GM12878 (cell line): ENCODE results near the gene EME2. TPM values are rescaled to one million over a fixed set of nuclear protein-coding genes. Genes with fewer than 3 reads are reported as not detected.

Source experiments
- ATAC-seq: fragments of 200-7000 bp; cut with Tn5 transposase; 3 replicates; pipeline ENCODE4 v1.9.1; 2020; ENCODE audit warnings: mild to moderate bottlenecking, moderate library complexity
- BruUV-seq: library from RNA; stranded (reverse); fragments of 400-500 nt; replicated peaks from 2 replicates; lab custom pipeline; 2021; lab: Mats Ljungman, UMichigan
- CTCF ChIA-PET: fragments of 300-600 bp; sonication (Branson Sonifier 250); formaldehyde crosslinking; extraction: SDS; loops from one replicate; lab custom pipeline; 2021; ENCODE audit warnings: inconsistent platforms; lab: Yijun Ruan, JAX
- POLR2A ChIA-PET: fragments of 350-600 bp; formaldehyde crosslinking; extraction: SDS; loops from one replicate; lab custom pipeline; 2021; ENCODE audit warnings: inconsistent platforms; lab: Charles Lee
- RAD21 ChIA-PET: fragments of 300-600 bp; sonication (Branson Sonifier 250); formaldehyde crosslinking; loops from one replicate; lab custom pipeline; 2023; ENCODE audit warnings: antibody characterized with exemption; ENCODE audit not compliant: unreplicated experiment; lab: Charles Lee
- SMC1A ChIA-PET: fragments of 300-600 bp; sonication (Branson Sonifier 250); formaldehyde crosslinking; loops from one replicate; lab custom pipeline; 2023; ENCODE audit not compliant: unreplicated experiment, uncharacterized antibody; lab: Charles Lee
- DNase-seq: peaks from one replicate; pipeline ENCODE4 v3.0.0-alpha.2; 2011; ENCODE audit warnings: low read depth, low spot score
- FAIRE-seq: peaks from 3 replicates; lab custom pipeline; 2011; peaks lifted over from hg19 to GRCh38; lab: Jason Lieb, UNC
- H2AFZ ChIP-seq: 2 replicates; pipeline ENCODE4 v1.6.0; 2011; ENCODE audit warnings: low read depth, low read length, control low read depth; ENCODE audit not compliant: control insufficient read depth
- H3K27ac ChIP-seq: 2 replicates; pipeline ENCODE4 v1.5.1; 2011; ENCODE audit warnings: control low read depth; ENCODE audit not compliant: control insufficient read depth, insufficient read depth
- H3K27me3 ChIP-seq, 2 experiments: replicated peaks in 1 of 2; 2 replicates each; pipeline versions ENCODE4 v1.6.0 to v1.6.1; 2011; ENCODE audit warnings: low read length in 1 of 2; ENCODE audit not compliant: control insufficient read depth in 2 of 2, insufficient read depth in 2 of 2
- H3K36me3 ChIP-seq, 2 experiments: 2 replicates each; pipeline ENCODE4 v1.5.1; 2011; ENCODE audit warnings: low read length in 1 of 2; ENCODE audit not compliant: control insufficient read depth in 2 of 2, insufficient read depth in 2 of 2
- H3K4me1 ChIP-seq: 2 replicates; pipeline ENCODE4 v1.6.1; 2011; ENCODE audit warnings: mild to moderate bottlenecking, low read length, moderate library complexity, mixed read lengths; ENCODE audit not compliant: control insufficient read depth, insufficient read depth
- H3K4me2 ChIP-seq: 2 replicates; pipeline ENCODE4 v1.6.0; 2011; ENCODE audit warnings: control low read depth; ENCODE audit not compliant: control insufficient read depth, insufficient read depth
- H3K4me3 ChIP-seq: fragments of 200-600 bp; sonication (generic); 2 replicates; pipeline ENCODE4 v1.5.1; 2016
- H3K79me2 ChIP-seq: 2 replicates; pipeline ENCODE4 v1.6.0; 2011; ENCODE audit warnings: low read length; ENCODE audit not compliant: control insufficient read depth, insufficient read depth
- H3K9ac ChIP-seq: 2 replicates; pipeline ENCODE4 v1.8.0; 2011; ENCODE audit warnings: low read length, control low read depth, mixed read lengths; ENCODE audit not compliant: control insufficient read depth, insufficient read depth
- H3K9me3 ChIP-seq: replicated peaks from 3 replicates; pipeline ENCODE4 v1.5.1; 2011; ENCODE audit warnings: mild to moderate bottlenecking, low read length; ENCODE audit not compliant: control insufficient read depth, insufficient read depth
- H4K20me1 ChIP-seq: 2 replicates; pipeline ENCODE4 v1.6.0; 2011; ENCODE audit not compliant: control insufficient read depth, insufficient read depth
- BACH1 ChIP-seq: fragments of 450-650 bp; IDR thresholded peaks from 2 replicates; pipeline ENCODE4 v1.6.1; 2017; ENCODE audit warnings: mild to moderate bottlenecking, borderline replicate concordance
- CHD2 ChIP-seq: IDR thresholded peaks from 2 replicates; pipeline ENCODE4 v1.6.1; 2011; ENCODE audit warnings: low read depth, low read length, improper control_type of control experiment, borderline replicate concordance
- ELK1 ChIP-seq: IDR thresholded peaks from 2 replicates; pipeline ENCODE4 v1.6.1; 2012; ENCODE audit warnings: low read depth, low read length, improper control_type of control experiment
- GABPA ChIP-seq: IDR thresholded peaks from 2 replicates; pipeline ENCODE4 v1.6.1; 2014; ENCODE audit warnings: antibody characterized with exemption, low read depth, mild to moderate bottlenecking, inconsistent platforms
- IRF3 ChIP-seq: fragments of 450-650 bp; IDR thresholded peaks from 2 replicates; pipeline ENCODE4 v1.6.1; 2014; ENCODE audit warnings: mild to moderate bottlenecking
- MYC ChIP-seq: IDR thresholded peaks from 2 replicates; pipeline ENCODE4 v1.6.1; 2011; ENCODE audit warnings: mild to moderate bottlenecking, low read length, moderate library complexity, inconsistent platforms; ENCODE audit not compliant: insufficient read depth, insufficient replicate concordance, insufficient read length, severe bottlenecking
- NRF1 ChIP-seq: conservative IDR thresholded peaks from 2 replicates; pipeline ENCODE4 v1.6.1; 2011; ENCODE audit warnings: mild to moderate bottlenecking, low read depth, low read length, improper control_type of control experiment
- POLR2A ChIP-seq: IDR thresholded peaks from 2 replicates; pipeline ENCODE4 v1.6.1; 2011; ENCODE audit warnings: low read depth, mild to moderate bottlenecking, low read length
- RAD51 ChIP-seq: fragments of 450-650 bp; IDR thresholded peaks from 2 replicates; pipeline ENCODE4 v1.6.1; 2016; ENCODE audit warnings: moderate library complexity, mild to moderate bottlenecking, inconsistent platforms
- SMAD1 ChIP-seq: fragments of 450-650 bp; IDR thresholded peaks from 2 replicates; pipeline ENCODE4 v1.6.1; 2018; ENCODE audit warnings: mild to moderate bottlenecking, low read depth; ENCODE audit not compliant: partially characterized antibody
- SPI1 ChIP-seq: IDR thresholded peaks from 2 replicates; pipeline ENCODE4 v1.6.1; 2011; ENCODE audit warnings: low read depth, mild to moderate bottlenecking, low read length, moderate library complexity, borderline replicate concordance; ENCODE audit not compliant: insufficient read depth
- TBL1XR1 ChIP-seq: IDR thresholded peaks from 2 replicates; pipeline ENCODE4 v1.6.1; 2012; ENCODE audit warnings: low read depth, low read length, improper control_type of control experiment
- WRNIP1 ChIP-seq: IDR thresholded peaks from 2 replicates; pipeline ENCODE4 v1.6.1; 2011; ENCODE audit warnings: low read depth, low read length, improper control_type of control experiment, borderline replicate concordance
- ZBTB33 ChIP-seq: fragments of 450-650 bp; IDR thresholded peaks from 2 replicates; pipeline ENCODE4 v1.6.1; 2017; ENCODE audit warnings: mild to moderate bottlenecking
- WGBS: methylation state at CpG from one replicate; pipeline ENCODE4 v1.1.6; 2016; ENCODE audit warnings: low lambda C conversion rate; ENCODE audit not compliant: insufficient replicate concordance, insufficient coverage; ENCODE audit errors: missing lambda C conversion rate; 5-methylcytosine and 5-hydroxymethylcytosine counted together
- in situ Hi-C: fragments of 300-500 bp; cut with MboI; formaldehyde crosslinking; loops from 9 replicates; pipeline ENCODE4 v1.14.3; 2018; ENCODE audit warnings: mixed read lengths
- intact Hi-C: fragments of 100-400 bp; cut with micrococcal nuclease; formaldehyde crosslinking; loops from one replicate; pipeline ENCODE4 v1.14.2; 2022; ENCODE audit not compliant: unreplicated experiment
- polyA plus RNA-seq, 11 experiments: library from polyadenylated mRNA; depleted of rRNA in 4 of 11; unstranded in 6 of 11; stranded (reverse) in 5 of 11; fragments of >200 nt; fragmentation: Nextera tagmentation in 4 of 11; fragmentation: Illumina TruSeq in 1 of 11; extraction: Ambion mirVana in 4 of 11; extraction: Trizol in 1 of 11; gene quantifications; 1 replicate in 1 of 11; 2 replicates in 10 of 11; pipeline versions ENCODE4 v1.2.1 to v1.2.3, GENCODE V29; 2011 to 2016; ENCODE audit warnings: inconsistent platforms in 2 of 11, missing spikeins in 2 of 11, low read depth in 1 of 11
- total RNA-seq, 4 experiments: library from RNA; depleted of rRNA in 3 of 4; stranded (reverse); fragments of >200 nt in 3 of 4; fragmentation: Illumina TruSeq in 1 of 4; extraction: Trizol in 1 of 4; gene quantifications; 2 replicates each; pipeline versions ENCODE4 v1.2.1 to v1.2.3, GENCODE V29; 2013 to 2021

EME2 gene
- total and polyA plus RNA-seq, 10 of the 15 experiments (the other 5 are each of a cell fraction or from before 2014, with no cell fraction given) = 0.29 to 16.9 (median 4.1) TPM

- in situ Hi-C loops = no loop called here
- FAIRE-seq (no peak), ATAC-seq (no peak), DNase-seq (no peak)
- Histone ChIP-seq H3K9me3 (no peaks in the 10 kb centered on the region), H2AFZ (no peak overlapping the region), H3K79me2 (peaks cover 10% of the 10 kb centered on the region), H3K9ac (no peak overlapping the region), H3K4me2 (no peak overlapping the region), H3K27ac (no peak overlapping the region), H3K4me1 (peaks cover 4% of the 10 kb centered on the region), H3K27me3 (no peaks in the 10 kb centered on the region), H3K36me3 (peaks cover 0 to 27% of the 10 kb centered on the region in 2 experiments; a peak in 3 of 4 replicates), H3K4me3 (no peak overlapping the region), H4K20me1 (no peaks in the 10 kb centered on the region)
- intact Hi-C loops = no loop called here
- SMC1A ChIA-PET = no interaction called here
- CTCF ChIA-PET = no interaction called here
- BruUV-seq = TSS peak; percentile 43
- POLR2A ChIA-PET = interaction anchor here (0.5 kb wide), 1 partner anchor 169 kb away, joined by 3 read pairs; no protein-coding TSS in a partner anchor
- RAD21 ChIA-PET = no interaction called here
- 98% methylated on average over 14 of the region's 19 CpGs for WGBS
- TF ChIP-seq POLR2A = peak; percentile 6; the same call in 1 of the 2 replicates
- no peak for TF ChIP-seq RAD51
- no peak for TF ChIP-seq ELK1
- TF ChIP-seq CHD2 = no peak
Measured at GRCh38 chr16:1766231-1766630, 6.4 kb upstream of the EME2 start.

- DNase-seq (no peak), FAIRE-seq (no peak), ATAC-seq (no peak)
- BruUV-seq = no TSS peak
- H2AFZ ChIP-seq = no peak overlapping the region
- H3K4me2 ChIP-seq = no peak overlapping the region
- H3K79me2 ChIP-seq = peaks cover 12% of the 10 kb centered on the region
- ChIA-PET CTCF (no interaction called here), RAD21 (no interaction called here), SMC1A (no interaction called here), POLR2A (interaction anchor here (0.5 kb wide), 1 partner anchor 169 kb away, joined by 3 read pairs; no protein-coding TSS in a partner anchor)
- H4K20me1 ChIP-seq = no peaks in the 10 kb centered on the region
- TF ChIP-seq MYC = no peak
- TF ChIP-seq GABPA = no peak
- no peak for TF ChIP-seq SPI1
- TF ChIP-seq TBL1XR1 = no peak
- no peak for TF ChIP-seq IRF3
- no peak for TF ChIP-seq BACH1
- TF ChIP-seq ZBTB33 = no peak
- TF ChIP-seq SMAD1 = no peak
- TF ChIP-seq WRNIP1 = no peak
- no peak for TF ChIP-seq NRF1
- WGBS = 88% methylated on average over 18 of the region's 18 CpGs
- no peak overlapping the region for H3K27ac ChIP-seq
- intact Hi-C loops (no loop called here), in situ Hi-C loops (no loop called here)
- no peak overlapping the region for H3K9ac ChIP-seq
- no peaks in the 10 kb centered on the region for H3K9me3 ChIP-seq
- H3K4me1 ChIP-seq = peaks cover 4% of the 10 kb centered on the region
- no peak overlapping the region for H3K4me3 ChIP-seq
- H3K27me3 ChIP-seq = no peaks in the 10 kb centered on the region
- H3K36me3 ChIP-seq = peaks cover 0 to 27% of the 10 kb centered on the region in 2 experiments; a peak in 3 of 4 replicates
Measured at GRCh38 chr16:1766701-1767100, 5.9 kb upstream of the EME2 start.
